HG03521 (cell line): ENCODE measurements around the gene MED6.

ENCODE experiments used
- ATAC-seq: cut with Tn5 transposase; IDR thresholded peaks from one replicate; pipeline ENCODE4 v1.9.1; 2021; ENCODE audit warnings: mild to moderate bottlenecking, moderate library complexity; ENCODE audit not compliant: unreplicated experiment

MED6 gene, protein sequence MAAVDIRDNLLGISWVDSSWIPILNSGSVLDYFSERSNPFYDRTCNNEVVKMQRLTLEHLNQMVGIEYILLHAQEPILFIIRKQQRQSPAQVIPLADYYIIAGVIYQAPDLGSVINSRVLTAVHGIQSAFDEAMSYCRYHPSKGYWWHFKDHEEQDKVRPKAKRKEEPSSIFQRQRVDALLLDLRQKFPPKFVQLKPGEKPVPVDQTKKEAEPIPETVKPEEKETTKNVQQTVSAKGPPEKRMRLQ

DNA sequence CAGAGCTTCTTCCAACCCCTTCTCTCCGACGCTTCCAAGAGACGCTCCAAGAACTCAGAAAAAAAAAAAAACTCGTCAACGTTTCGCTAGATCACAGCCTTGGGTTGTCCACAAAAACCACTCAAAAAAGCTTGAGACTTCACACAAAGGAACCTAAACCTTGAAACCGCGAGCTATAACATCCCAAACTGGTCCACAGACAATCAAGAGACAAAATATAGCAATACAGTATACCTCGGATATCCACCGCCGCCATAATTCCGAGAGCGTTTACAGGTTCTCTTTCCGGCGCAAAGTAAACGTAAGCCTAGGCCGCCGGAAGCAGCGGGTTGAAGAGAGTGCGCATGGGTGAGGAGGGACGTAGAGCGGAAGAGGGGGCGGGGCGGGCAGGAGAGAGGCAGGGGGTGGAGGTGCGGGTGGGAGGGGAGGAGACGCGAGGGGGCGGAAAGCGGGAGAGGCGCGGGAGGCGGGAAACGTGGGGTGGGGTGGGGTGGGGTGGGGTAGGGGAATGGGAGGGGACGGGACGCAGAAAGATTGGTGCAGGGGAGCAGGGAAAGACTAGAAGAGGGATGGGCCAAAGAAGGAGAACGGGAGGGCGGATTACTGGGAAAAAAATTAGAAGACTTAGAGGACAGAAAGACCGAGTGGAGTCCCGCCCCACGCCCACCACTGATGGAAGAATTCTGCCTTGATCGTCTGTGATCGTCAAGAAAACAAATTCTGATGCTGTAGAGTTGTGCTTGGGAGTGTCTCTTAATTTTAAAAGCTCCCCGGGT is at the start of gene MED6:
Gene MED6, minus strand, starts transcription at position 274 of the 776 bp plus-strand sequence. Its CDS starts 18 bp downstream, at position 256.
- ATAC-seq = peak; percentile 80

DNA sequence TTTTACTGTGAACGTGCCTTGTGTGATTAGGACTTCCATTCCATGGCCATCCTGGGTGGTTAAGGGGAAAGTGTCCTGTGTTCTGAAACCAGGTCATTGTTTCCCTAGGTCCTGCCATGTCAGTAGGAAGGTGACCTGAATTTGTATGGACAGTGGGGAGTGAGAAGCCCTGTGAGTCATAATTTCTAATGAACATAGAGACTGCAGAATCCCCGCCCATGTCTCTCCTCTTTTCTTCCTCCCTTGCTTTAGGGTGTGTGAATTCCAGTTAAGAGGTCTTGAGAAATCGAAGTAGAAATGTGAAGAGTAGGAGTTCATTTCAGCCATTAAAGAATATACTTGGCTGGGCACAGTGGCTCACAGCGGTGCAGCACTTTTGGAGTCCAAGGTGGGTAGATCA is 49.3 kb upstream of the MED6 start:
- ATAC-seq = no peak

DNA sequence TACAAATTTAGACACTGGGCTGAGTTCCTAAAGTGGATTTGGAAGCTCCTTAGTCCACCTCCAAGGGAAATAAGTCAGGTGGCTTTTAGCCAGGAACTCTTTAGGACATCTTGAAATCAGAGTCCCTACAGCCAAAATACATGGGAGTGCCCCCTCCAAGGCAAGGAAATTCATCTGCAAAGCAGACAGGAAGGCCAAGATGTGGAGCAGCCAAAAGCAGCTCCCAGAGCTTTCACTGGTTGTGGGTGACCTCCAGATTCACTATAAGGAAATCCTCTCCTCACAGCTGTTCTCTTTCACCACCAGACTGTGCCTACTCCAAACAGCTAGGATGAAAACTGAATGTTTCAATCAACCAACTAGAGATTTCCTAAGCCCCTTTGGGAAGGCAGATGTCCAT is 47.9 kb upstream of the MED6 start:
- no peak for ATAC-seq

DNA sequence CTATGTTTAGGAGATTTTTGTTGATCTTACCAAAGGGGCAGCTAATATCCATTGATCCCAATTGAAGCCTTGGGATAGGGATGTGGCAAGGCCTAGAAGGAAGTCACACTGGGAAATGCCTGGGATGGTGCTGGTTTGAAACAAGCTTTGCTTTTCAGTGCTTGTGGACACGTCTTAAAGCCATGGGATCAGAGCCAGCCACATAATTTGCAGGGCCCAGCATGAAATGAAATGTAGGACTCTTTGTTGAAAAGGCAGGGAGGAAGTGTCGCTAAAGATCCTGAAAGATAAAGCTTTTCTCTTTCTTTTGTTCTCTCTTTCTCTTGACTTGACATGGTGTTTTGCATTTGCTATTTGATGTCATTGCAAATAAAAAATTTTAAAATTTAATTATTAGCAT is 46.2 kb upstream of the MED6 start:
- ATAC-seq = no peak

DNA sequence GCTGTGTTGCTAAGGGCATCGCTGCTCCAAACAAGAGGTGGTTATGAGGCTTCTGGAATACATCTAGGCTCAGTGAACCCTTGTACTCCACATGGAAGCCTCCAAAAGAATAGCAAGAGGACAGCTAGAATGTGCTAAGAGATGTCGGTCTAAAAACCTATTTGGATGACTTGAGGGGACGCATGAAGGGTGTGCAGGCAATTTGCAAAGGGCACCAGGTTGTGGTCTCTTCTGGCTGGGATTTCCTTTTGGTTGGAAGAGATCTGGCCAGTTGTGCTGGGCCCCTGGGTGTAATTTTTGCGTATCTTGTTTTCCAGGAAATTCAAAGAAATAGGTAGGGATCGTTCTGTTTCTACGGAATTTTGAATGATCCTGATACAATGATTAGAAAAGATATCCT is 45.4 kb upstream of the MED6 start:
- no peak for ATAC-seq

DNA sequence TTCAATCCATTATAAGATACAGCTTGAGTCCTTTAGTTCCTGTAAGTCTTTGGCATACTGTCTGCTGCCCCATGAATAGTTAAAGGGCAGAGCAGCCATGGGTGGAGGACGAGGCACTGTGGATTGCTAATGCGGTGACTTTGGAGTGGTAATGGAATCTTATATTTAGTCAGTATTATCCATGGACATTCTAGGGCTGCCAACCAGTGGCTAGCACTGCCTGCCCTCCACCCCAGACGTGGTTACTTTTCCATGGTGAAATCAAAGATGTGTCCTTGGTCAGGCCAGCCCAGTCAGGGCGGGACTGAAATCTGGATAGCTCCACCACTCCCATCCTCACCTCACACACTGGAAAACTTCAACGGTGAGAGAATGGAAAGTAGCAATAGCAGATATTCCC is 43.5 kb upstream of the MED6 start:
- no peak for ATAC-seq

DNA sequence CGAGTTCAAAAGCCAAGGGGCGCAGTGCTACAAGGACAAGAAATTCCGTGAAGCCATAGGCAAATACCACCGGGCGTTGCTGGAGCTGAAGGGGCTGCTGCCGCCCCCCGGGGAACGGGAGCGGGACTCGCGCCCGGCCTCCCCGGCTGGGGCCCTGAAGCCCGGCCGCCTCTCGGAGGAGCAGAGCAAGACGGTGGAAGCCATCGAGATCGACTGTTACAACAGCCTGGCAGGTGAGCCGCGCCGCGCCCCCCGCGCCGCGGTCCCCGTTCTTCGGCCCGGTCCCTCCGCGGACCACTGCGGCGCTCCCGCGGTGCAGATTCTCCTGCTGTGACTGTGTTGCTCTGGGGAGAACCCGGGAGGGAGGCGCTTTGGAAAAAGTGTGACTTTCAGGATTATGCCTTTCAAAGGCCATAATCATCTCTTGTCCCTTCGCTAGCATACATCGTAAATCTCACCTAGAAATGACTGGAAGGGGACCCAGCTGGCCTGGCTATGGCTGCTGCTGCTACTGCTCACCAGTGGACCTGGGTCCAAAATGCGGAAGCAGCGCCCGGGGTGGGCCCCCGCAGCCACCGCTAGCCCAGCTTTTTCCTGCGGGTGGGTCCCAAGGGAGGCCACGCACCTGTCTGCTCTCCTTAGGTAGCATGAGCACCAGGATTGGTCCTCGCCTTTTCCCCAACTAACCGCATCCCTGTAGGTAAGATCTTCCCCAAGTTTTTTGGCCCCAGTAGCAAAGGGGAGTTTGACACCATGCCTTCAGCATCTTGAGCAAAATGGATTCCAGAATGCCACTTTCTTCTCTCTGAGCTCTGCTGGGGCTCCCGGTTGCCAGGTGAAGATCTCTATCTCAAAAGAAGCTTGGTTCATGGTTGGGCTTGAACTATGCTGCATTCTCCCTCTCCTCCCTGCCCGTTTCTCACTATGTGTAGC is 42.1 kb upstream of the MED6 start:
- ATAC-seq = no peak

DNA sequence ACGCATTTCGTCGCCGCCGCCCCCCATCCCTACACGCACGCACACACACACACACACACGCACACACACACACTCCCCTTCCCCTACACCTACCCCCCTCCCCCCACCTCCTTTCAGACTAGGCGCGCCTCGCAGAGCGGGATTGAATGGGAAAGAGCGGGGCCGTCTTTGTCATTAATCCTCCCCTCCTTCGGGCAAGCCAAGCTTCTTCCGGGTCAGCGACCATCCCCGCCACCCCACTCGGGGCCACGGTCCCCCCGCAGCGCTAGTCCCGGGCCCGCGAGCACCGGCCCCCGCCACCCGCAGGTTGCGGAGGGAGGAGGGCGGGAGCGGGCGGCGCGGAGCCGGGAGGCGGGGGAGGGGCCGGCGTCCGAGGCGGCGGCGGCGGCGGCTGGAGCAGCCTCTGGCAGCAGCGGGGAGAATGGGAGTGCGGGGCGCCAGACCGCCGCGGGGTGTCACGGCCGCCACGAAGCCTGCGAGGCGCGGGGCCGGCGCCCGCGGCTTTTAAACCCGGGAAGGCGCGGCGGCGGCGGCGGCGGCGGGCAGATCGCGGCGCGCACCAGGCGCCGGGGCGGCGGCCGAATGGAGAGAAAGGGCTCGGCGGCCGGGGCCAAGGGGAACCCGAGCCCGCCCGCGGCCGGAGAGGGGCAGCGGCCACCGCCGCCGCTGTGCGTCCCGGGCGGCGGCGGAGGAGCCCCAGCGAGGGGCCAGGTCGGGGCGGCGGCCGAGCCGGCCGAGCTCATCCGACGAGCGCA is 41.3 kb upstream of the MED6 start, which contains the start of gene TTC9:
Gene TTC9, plus strand, starts transcription at position 369 of the 755 bp plus-strand sequence. Its CDS starts 214 bp downstream, at position 583.
- ATAC-seq = no peak

DNA sequence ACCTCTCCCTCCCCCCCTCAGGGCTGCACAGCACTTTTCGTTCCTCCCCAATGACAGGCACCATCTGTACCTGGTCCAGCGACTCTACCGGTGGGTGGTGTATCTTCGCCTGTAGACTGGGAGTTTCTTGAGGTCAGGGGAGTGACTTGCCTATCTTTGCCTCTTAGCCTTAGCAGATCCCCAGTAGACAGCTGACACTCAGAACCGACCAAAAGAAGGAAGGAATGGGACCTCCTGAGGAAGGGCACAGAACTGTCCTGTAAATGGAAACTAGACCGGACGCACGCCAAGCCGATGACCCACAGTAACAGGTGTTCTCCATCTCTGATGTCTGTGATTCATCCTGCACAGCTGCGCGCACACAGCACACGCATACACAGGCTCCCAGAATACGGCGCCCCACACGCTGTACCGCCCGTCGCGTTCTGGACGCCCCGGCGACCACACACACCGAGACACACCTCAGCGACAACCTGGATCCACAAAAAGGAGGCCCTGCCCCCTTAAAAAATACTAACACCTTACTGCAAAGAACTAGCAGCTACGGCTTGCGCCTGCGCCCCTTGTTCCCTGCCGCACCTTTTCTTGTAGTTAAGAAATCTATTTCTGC is 40.6 kb upstream of the MED6 start:
- ATAC-seq = peak; percentile 67

DNA sequence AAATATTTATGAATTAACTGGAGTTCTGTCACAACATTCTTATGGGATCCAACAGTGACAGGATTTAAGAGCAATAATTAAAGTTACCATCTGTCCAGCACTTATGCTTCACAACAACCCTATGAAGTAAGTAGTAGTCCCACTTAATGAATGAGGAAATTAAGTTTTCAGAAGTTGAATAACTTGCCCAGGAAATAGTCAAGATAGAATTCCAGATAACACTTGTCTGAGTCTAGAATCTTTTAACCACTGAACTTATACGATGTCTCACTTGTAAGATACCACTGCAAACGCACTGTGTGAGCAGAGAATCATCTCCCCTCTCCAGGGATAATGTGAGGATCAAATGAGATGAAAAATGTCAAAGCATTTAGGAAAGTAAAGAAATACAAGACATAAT is 38.0 kb upstream of the MED6 start:
- no peak for ATAC-seq

DNA sequence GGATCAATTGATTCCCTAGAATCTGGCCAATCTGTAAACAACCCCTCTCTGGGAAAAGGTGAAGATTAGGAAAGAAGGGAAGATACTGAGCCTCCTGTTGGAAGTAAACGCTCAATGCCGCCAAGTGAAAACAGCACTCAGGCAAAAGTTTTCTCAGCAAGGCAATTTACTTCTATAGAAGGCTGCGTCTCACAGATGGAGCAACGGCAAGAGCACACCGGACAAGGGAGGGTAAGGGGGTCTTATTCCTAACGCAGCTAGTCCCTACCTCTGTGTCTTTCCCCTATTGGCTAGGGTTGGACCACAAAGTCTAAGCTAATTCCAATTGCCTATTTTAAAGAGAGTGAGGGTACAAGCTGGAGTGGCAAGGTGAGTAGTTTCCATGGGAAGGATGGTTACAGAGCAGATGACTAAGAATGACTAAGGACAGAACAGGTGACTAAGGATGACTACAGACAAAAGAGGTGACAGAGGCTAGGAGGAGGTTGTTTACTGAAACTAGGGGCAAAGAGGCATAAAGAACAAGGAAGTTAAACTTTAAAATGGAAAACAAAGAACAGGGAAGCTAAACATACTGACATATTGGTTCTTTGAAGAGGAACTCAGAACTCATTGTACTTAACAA is 35.6 kb upstream of the MED6 start:
- ATAC-seq = no peak

DNA sequence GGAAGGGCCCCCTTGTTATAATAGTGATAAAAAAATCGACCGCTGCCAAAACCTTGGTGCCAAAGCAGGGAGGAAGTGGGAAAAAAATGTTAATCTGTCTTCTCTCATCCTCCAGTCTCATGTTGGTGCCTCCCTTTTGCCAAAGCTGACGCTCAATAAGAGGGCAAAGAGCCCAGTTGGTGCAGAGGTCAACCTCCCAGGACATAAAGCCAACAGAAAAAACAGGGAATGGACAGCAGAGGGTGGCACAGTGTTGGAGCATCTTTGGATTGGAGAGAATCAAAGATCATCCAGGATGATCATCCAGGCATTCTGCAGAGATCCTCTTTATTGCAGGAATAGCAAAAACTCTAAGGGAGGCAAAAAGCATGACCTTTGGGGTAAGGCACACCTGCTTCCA is 31.5 kb upstream of the MED6 start:
- ATAC-seq = no peak

DNA sequence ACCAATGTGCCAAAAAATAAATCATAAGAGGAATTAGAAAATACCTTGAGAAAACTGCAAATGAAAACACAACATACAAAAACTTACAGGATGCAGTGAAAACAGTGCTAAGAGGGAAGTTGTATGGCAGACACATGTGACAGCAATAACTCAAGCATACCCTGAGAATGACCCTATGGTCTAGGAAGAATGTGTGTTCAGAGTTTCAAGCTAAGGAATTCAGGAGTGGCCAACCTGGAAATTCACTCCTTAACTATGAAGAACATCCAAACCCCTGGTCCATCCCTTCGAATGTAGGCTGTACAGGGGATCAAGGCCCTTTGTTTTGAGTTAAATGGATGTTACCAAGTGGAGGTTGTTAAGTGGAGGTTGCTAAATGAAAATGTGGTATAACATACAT is 24.5 kb upstream of the MED6 start:
- ATAC-seq = no peak

DNA sequence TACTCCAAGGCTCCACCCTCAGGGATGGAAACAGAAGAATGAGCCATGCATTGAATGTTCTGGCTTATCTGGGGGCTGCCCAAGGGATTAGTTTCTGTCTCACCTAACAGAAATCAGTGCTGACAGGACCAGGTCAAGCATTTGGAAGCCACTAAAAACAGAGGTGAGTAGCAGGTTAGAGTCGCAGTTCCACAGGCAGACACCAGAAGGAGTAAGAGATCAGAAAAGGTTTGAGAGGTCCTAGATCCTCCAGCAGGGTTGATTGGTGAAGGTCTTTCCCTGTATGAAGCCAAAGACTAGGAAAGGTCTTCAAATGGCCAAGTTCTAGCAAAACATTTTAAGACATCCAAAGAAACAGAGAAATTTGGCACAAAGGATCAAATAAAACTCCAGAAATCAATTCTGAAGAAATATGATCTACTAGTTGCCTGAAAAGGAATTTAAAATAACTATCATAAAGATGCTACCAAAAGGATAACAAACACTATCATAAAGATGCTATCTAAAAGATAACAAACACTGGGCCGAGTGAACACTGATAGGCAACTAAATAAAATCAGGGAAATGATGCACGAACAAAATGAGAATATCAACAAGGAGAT is 21.8 kb upstream of the MED6 start:
- ATAC-seq = no peak

DNA sequence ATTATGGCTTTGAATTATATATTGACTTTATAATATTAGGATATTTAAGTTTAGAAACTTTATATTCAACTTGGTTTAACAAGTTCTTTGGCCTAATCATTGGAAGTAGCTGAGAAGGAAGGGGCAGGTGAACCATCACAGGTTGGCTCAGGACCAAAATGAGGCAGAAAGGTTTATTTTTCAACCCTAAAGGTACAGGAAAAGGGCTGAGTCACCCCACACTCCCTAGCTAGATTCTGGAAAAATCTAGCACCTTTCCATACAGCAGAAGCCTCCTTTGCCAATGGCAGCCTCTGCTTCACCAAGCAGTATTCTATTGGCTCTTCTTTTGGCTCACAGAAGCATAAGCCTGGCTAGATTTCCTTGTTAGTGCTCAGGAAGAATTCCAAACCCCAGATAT is 19.3 kb upstream of the MED6 start:
- no peak for ATAC-seq

DNA sequence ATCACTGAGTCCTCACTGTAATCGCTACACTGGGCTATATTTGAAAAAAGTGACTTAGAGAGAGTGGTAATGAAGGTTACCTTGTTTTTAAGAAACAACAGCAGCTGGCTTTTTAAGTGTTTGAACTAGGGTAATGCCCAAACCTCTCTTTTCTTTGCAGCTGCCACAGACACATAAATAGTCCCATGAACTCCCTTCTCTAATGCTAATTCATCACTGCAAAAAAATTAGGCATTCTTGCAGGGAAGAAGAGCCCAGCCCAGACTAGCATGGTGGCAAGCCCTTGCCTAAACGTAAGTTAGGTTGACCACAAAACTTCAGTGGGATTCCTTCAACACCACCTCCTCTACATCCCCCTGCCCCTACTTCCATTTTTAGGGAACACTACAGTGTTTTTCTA is 17.9 kb upstream of the MED6 start:
- no peak for ATAC-seq

DNA sequence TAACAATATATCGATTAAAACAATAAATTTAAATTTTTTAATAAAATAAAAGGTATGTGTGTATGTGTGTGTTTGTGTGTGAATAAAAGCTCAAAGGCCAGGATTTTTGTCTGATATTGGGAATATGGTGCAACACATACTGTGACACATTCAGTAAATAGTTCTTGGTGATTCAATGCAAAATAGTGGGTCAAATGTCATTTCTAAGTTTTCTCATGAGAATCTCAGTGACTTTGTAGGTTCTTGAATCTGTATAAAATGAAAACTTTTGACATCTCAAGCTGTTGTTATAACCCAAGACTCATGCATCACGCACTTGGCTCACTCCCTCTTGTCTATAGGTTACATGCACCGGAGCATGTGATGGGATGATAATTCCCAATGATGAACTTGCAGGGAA is 16.2 kb upstream of the MED6 start:
- no peak for ATAC-seq

DNA sequence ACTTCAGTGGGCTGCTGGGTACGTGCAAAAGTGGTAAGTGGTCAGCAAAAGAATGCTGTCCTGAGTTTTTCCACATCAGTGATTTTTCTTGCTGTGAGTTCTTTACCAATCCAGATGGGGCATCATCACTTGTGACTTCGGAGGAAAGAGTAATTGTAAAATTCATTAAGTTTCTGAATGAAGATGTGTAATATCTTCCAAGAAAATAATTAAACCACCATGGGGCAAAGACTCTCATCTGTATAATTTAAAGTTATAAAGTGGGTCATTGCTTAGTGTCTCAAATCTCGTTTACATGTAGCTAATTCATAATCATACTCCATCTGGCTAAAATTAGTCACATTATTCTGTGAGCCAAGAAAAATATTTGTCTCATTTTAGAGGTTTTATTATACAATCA is 10.8 kb upstream of the MED6 start:
- ATAC-seq = no peak

DNA sequence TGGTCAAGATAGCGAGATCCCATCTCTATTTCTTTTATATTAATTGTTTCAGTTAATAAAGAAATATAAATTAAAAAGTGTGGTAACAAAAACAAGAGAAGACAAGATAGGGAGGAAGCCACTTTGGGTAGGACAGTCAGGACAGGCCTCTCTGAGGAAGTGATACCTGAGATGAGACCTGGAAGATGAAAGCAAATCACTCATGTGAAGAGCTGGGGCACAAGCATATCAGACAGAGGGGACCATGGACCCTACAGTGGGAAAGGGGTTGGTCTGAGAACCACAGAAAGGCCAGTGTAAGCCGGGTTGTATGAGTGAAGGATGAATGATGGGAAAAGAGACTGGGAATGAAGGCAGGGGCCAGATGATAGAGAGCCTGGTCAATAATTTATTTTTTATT is 1.8 kb upstream of the MED6 start:
- ATAC-seq = no peak
